OCI-LY3 (cell line): ENCODE data around the gene KRT10.

Experiments used
- H2AFZ ChIP-seq: fragments of 200-600, 300-600 bp; shearing (Covaris generic); 2 replicates; pipeline ENCODE4 v1.6.0; 2014; ENCODE audit warnings: antibody characterized with exemption, low read depth, low read length
- H3K27ac ChIP-seq: fragments of 200-600, 300-600 bp; sonication (generic); 2 replicates; pipeline ENCODE4 v1.5.1; 2014; ENCODE audit warnings: mild to moderate bottlenecking, low read length, moderate library complexity, mixed read lengths
- H3K27me3 ChIP-seq: fragments of 200-600, 300-600 bp; sonication (generic); 2 replicates; pipeline ENCODE4 v1.6.1; 2014; ENCODE audit warnings: low read depth, low read length, mixed read lengths
- H3K36me3 ChIP-seq: fragments of 200-600, 300-600 bp; sonication (generic); replicated peaks from 2 replicates; pipeline ENCODE3; 2014; ENCODE audit warnings: low read depth, low read length, mixed read lengths
- H3K4me1 ChIP-seq: fragments of 300-600, 200-600 bp; sonication (generic); 2 replicates; pipeline ENCODE4 v1.6.1; 2014; ENCODE audit warnings: low read length, mixed read lengths
- H3K4me2 ChIP-seq: fragments of 200-600, 300-600 bp; sonication (generic); 2 replicates; pipeline ENCODE4 v1.6.1; 2014; ENCODE audit warnings: low read length, mixed read lengths
- H3K4me3 ChIP-seq: fragments of 300-600, 200-600 bp; sonication (generic); 2 replicates; pipeline ENCODE4 v1.5.1; 2014; ENCODE audit warnings: antibody characterized with exemption, mild to moderate bottlenecking, low read length, moderate library complexity
- H3K79me2 ChIP-seq: fragments of 300-600, 200-600 bp; shearing (Covaris generic); 2 replicates; pipeline ENCODE4 v1.6.1; 2014; ENCODE audit warnings: mild to moderate bottlenecking, low read length, mixed read lengths
- H3K9ac ChIP-seq: fragments of 300-600, 200-600 bp; shearing (Covaris generic); 2 replicates; pipeline ENCODE4 v1.6.0; 2014; ENCODE audit warnings: mild to moderate bottlenecking, low read length, moderate library complexity
- H3K9me3 ChIP-seq: fragments of 200-600, 300-600 bp; shearing (Covaris generic); 2 replicates; pipeline ENCODE4 v1.6.1; 2014; ENCODE audit warnings: low read length, mixed read lengths; ENCODE audit not compliant: insufficient read depth
- H4K20me1 ChIP-seq: fragments of 200-600, 300-600 bp; sonication (generic); 2 replicates; pipeline ENCODE4 v1.6.1; 2016; ENCODE audit warnings: low read length, mixed read lengths; ENCODE audit not compliant: insufficient read depth
- CTCF ChIP-seq: fragments of 200-600, 300-600 bp; sonication (generic); IDR thresholded peaks from 2 replicates; pipeline ENCODE4 v1.5.1; 2014; ENCODE audit warnings: antibody characterized with exemption, low read length, low read depth
- EZH2phosphoT487 ChIP-seq: fragments of 200-600 bp; shearing (Covaris generic); IDR thresholded peaks from 2 replicates; pipeline ENCODE4 v1.6.1; 2018; ENCODE audit warnings: antibody characterized with exemption, mixed run types, low read depth

Gene KRT10

GRCh38 chr17:40812639-40813038 lies 9.8 kb downstream of the KRT10 start:
- Histone ChIP-seq H3K4me1 (no peaks in the 10 kb centered on the region), H3K4me3 (no peak overlapping the region), H2AFZ (no peak overlapping the region), H3K27me3 (peaks cover 28% of the 10 kb centered on the region), H3K36me3 (peaks cover 11% of the 10 kb centered on the region), H4K20me1 (no peaks in the 10 kb centered on the region), H3K9ac (no peak overlapping the region), H3K79me2 (peaks cover 4% of the 10 kb centered on the region), H3K27ac (no peak overlapping the region), H3K9me3 (no peaks in the 10 kb centered on the region), H3K4me2 (no peak overlapping the region)
- no peak for TF ChIP-seq EZH2phosphoT487
- TF ChIP-seq CTCF: no peak

GRCh38 chr17:40810494-40810893 lies 11.9 kb downstream of the KRT10 start:
- Histone ChIP-seq H3K4me2 (no peak overlapping the region), H3K27me3 (peaks cover 43% of the 10 kb centered on the region), H3K4me1 (no peaks in the 10 kb centered on the region), H3K27ac (no peak overlapping the region), H3K9me3 (no peaks in the 10 kb centered on the region), H4K20me1 (no peaks in the 10 kb centered on the region), H3K9ac (no peak overlapping the region), H2AFZ (no peak overlapping the region), H3K4me3 (no peak overlapping the region), H3K79me2 (no peaks in the 10 kb centered on the region), H3K36me3 (no peaks in the 10 kb centered on the region)
- TF ChIP-seq CTCF (no peak), EZH2phosphoT487 (no peak)

- no peak overlapping the region for H3K27ac ChIP-seq
- no peak overlapping the region for H3K4me3 ChIP-seq
- no peaks in the 10 kb centered on the region for H4K20me1 ChIP-seq
- no peaks in the 10 kb centered on the region for H3K9me3 ChIP-seq
- H2AFZ ChIP-seq: no peak overlapping the region
- H3K27me3 ChIP-seq: peaks cover 49% of the 10 kb centered on the region
- H3K79me2 ChIP-seq: no peaks in the 10 kb centered on the region
- H3K9ac ChIP-seq: no peak overlapping the region
- H3K36me3 ChIP-seq: no peaks in the 10 kb centered on the region
- TF ChIP-seq CTCF: no peak
- TF ChIP-seq EZH2phosphoT487: no peak
- no peak overlapping the region for H3K4me2 ChIP-seq
- no peaks in the 10 kb centered on the region for H3K4me1 ChIP-seq
Observed at GRCh38 chr17:40809721-40810421, 12.5 kb downstream of the KRT10 start.

GRCh38 chr17:40806131-40806530 lies 16.3 kb downstream of the KRT10 start:
- Histone ChIP-seq H3K79me2 (no peaks in the 10 kb centered on the region), H3K4me1 (peaks cover 4% of the 10 kb centered on the region), H3K9ac (no peak overlapping the region), H2AFZ (no peak overlapping the region), H3K9me3 (no peaks in the 10 kb centered on the region), H3K27ac (no peak overlapping the region), H3K4me3 (no peak overlapping the region), H3K36me3 (no peaks in the 10 kb centered on the region), H3K27me3 (peaks cover 53% of the 10 kb centered on the region), H4K20me1 (no peaks in the 10 kb centered on the region), H3K4me2 (no peak overlapping the region)
- TF ChIP-seq EZH2phosphoT487 (no peak), CTCF (no peak)
